K562 (cell line): Measurements from ENCODE around the gene MIER2. TPM values are rescaled to one million over a fixed set of nuclear protein-coding genes. Genes with fewer than 3 reads are reported as not detected.

Experiments
- ATAC-seq: fragments of 200-7000 bp; cut with Tn5 transposase; 3 replicates; pipeline ENCODE4 v1.9.1; 2020; ENCODE audit warnings: moderate library complexity
- BruUV-seq: library from RNA; stranded (reverse); fragments of 400-500 nt; replicated peaks from 2 replicates; lab custom pipeline; 2021; lab: Mats Ljungman, UMichigan
- CTCF ChIA-PET: fragments of 300-600 bp; formaldehyde crosslinking; extraction: SDS; loops from one replicate; lab custom pipeline; 2021; ENCODE audit warnings: low intra/inter-chr PET ratio; lab: Yijun Ruan, JAX
- POLR2A ChIA-PET: fragments of 300-600, 350-650 bp; sonication (Branson Sonifier 250); formaldehyde crosslinking; extraction: SDS; loops from one replicate; lab custom pipeline; 2021; ENCODE audit warnings: antibody characterized with exemption, inconsistent platforms; lab: Yijun Ruan, JAX
- DNase-seq, 4 experiments: peaks; one replicate each; pipeline versions ENCODE4 v3.0.0 to v3.0.0-alpha.2; 2011 to 2018; ENCODE audit warnings: low spot score in 3 of 4, mixed read lengths in 3 of 4; ENCODE audit errors: extremely low read depth in 1 of 4
- FAIRE-seq: peaks from 2 replicates; lab custom pipeline; 2011; peaks lifted over from hg19 to GRCh38; lab: Jason Lieb, UNC
- H2AFZ ChIP-seq: 2 replicates; pipeline ENCODE4 v1.6.0; 2011; ENCODE audit warnings: low read depth, low read length, control low read depth, inconsistent platforms
- H3K27ac ChIP-seq: fragments of 200-600 bp; 3 replicates; pipeline ENCODE4 v1.8.0; 2011; ENCODE audit warnings: low read depth, mild to moderate bottlenecking, control low read depth, inconsistent platforms, low read length, moderate library complexity, mixed read lengths; ENCODE audit errors: extremely low read depth
- H3K27me3 ChIP-seq, 2 experiments: fragments of 300-600 bp in 1 of 2; 2 replicates in 1 of 2; 3 replicates in 1 of 2; pipeline versions ENCODE4 v1.6.0 to v1.8.0; 2011; ENCODE audit warnings: inconsistent platforms in 2 of 2, low read length in 2 of 2, mild to moderate bottlenecking in 1 of 2, mixed read lengths in 1 of 2, moderate library complexity in 1 of 2; ENCODE audit not compliant: control insufficient read depth in 2 of 2, insufficient read depth in 2 of 2
- H3K36me3 ChIP-seq: fragments of 300-600 bp; 3 replicates; pipeline ENCODE4 v1.8.0; 2011; ENCODE audit warnings: mild to moderate bottlenecking, low read length, inconsistent platforms; ENCODE audit not compliant: control insufficient read depth, insufficient read depth
- H3K4me1 ChIP-seq, 2 experiments: fragments of 200-600 bp in 1 of 2; replicated peaks in 1 of 2; 2 replicates in 1 of 2; 3 replicates in 1 of 2; pipeline versions ENCODE4 v1.5.1 to v1.8.0; 2011; ENCODE audit warnings: inconsistent platforms in 2 of 2, low read length in 2 of 2, mild to moderate bottlenecking in 1 of 2, mixed read lengths in 1 of 2, moderate library complexity in 1 of 2; ENCODE audit not compliant: control insufficient read depth in 2 of 2, insufficient read depth in 2 of 2
- H3K4me2 ChIP-seq: 2 replicates; pipeline ENCODE4 v1.6.1; 2011; ENCODE audit warnings: low read length, control low read depth, inconsistent platforms, mixed read lengths; ENCODE audit not compliant: insufficient read depth
- H3K4me3 ChIP-seq: fragments of 200-600 bp; sonication (generic), shearing (Covaris generic); 2 replicates; pipeline ENCODE4 v1.5.1; 2016; ENCODE audit warnings: control low read depth, inconsistent platforms
- H3K79me2 ChIP-seq: fragments of 200-600 bp; 3 replicates; pipeline ENCODE4 v1.8.0; 2011; ENCODE audit warnings: low read length, inconsistent platforms; ENCODE audit not compliant: control insufficient read depth, insufficient read depth
- H3K9ac ChIP-seq, 2 experiments: 2 replicates each; pipeline versions ENCODE4 v1.6.0 to v1.6.1; 2011; ENCODE audit warnings: low read depth in 2 of 2, low read length in 2 of 2, control low read depth in 1 of 2, inconsistent platforms in 1 of 2, mild to moderate bottlenecking in 1 of 2, mixed read lengths in 1 of 2; ENCODE audit not compliant: insufficient read depth in 1 of 2
- H3K9me1 ChIP-seq: one replicate; pipeline ENCODE4 v1.6.0; 2011; ENCODE audit warnings: inconsistent platforms, mild to moderate bottlenecking, low read length, moderate library complexity; ENCODE audit not compliant: control insufficient read depth, insufficient read depth
- H3K9me3 ChIP-seq: replicated peaks from 2 replicates; pipeline ENCODE4 v1.5.1; 2011; ENCODE audit warnings: low read depth, low read length, inconsistent platforms; ENCODE audit not compliant: control insufficient read depth, insufficient read depth
- H4K20me1 ChIP-seq: replicated peaks from 2 replicates; pipeline ENCODE4 v1.6.1; 2011; ENCODE audit warnings: low read length, inconsistent platforms, mixed read lengths; ENCODE audit not compliant: control insufficient read depth, insufficient read depth
- E2F4 ChIP-seq: sonication (generic); formaldehyde crosslinking; IDR thresholded peaks from 2 replicates; pipeline ENCODE4 v1.8.0; 2022; ENCODE audit warnings: mild to moderate bottlenecking, low read depth, missing genetic modification reagents
- FOXP4 ChIP-seq: sonication (generic); formaldehyde crosslinking; IDR thresholded peaks from 2 replicates; pipeline ENCODE4 v1.8.0; 2022; ENCODE audit warnings: mild to moderate bottlenecking, missing genetic modification reagents, borderline replicate concordance
- ZNF165 ChIP-seq: fragments of 250-450 bp; sonication (Bioruptor Pico); IDR thresholded peaks from 2 replicates; pipeline ENCODE4 v1.4.0; 2020; ENCODE audit warnings: borderline replicate concordance
- ZNF785 ChIP-seq: fragments of 250-450 bp; sonication (Bioruptor Pico); IDR thresholded peaks from 2 replicates; pipeline ENCODE4 v1.4.0; 2020; ENCODE audit warnings: mild to moderate bottlenecking
- WGBS: fragments of 100-300 bp; shearing (Covaris generic); methylation state at CpG from one replicate; pipeline ENCODE4 v1.1.6; 2016; ENCODE audit warnings: low coverage, mixed read lengths; ENCODE audit not compliant: insufficient coverage; ENCODE audit errors: missing lambda C conversion rate; 5-methylcytosine and 5-hydroxymethylcytosine counted together
- in situ Hi-C: fragments of 300-500 bp; cut with MboI; formaldehyde crosslinking; loops from 4 replicates; pipeline ENCODE4 v1.15.0; 2018; ENCODE audit warnings: inconsistent platforms, mixed read lengths
- intact Hi-C: fragments of 100-400 bp; cut with micrococcal nuclease; formaldehyde crosslinking; loops from 2 replicates; pipeline ENCODE4 v1.14.2; 2022
- polyA plus RNA-seq, 8 experiments: library from polyadenylated mRNA; depleted of rRNA in 4 of 8; stranded (reverse) in 5 of 8; unstranded in 3 of 8; fragments of >200 nt; fragmentation: Nextera tagmentation in 2 of 8; fragmentation: Illumina TruSeq in 1 of 8; extraction: Ambion mirVana in 2 of 8; extraction: Trizol in 1 of 8; gene quantifications; 2 replicates each; pipeline versions ENCODE4 v1.2.1 to v1.2.3, GENCODE V29; 2011 to 2014; ENCODE audit warnings: inconsistent platforms in 1 of 8, missing spikeins in 1 of 8
- total RNA-seq, 7 experiments: library from RNA; depleted of rRNA in 6 of 7; stranded (reverse); fragments of >200 nt in 6 of 7; fragmentation: Illumina TruSeq in 2 of 7; extraction: Trizol in 2 of 7; gene quantifications; 2 replicates each; pipeline versions ENCODE4 v1.2.1 to v1.2.3, GENCODE V29; 2011 to 2021; ENCODE audit warnings: low replicate concordance in 1 of 7

The MIER2 gene
- total and polyA plus RNA-seq, 9 of the 15 experiments (the other 6 are each of a cell fraction or from before 2014, with no cell fraction given), result 0.46 to 34.7 (median 15.6) TPM

GRCh38 chr19:288911-289310 lies 55.7 kb downstream of the MIER2 start:
- TF ChIP-seq ZNF785 (CRISPR knock-in tag) (no peak), ZNF165 (CRISPR knock-in tag) (no peak), FOXP4 (CRISPR knock-in tag) (no peak), E2F4 (CRISPR knock-in tag) (no peak)
- Histone ChIP-seq H3K36me3 (no peaks in the 10 kb centered on the region), H3K4me1 (peaks cover 6 to 41% of the 10 kb centered on the region in 2 experiments; a peak in 4 of 5 replicates), H3K79me2 (no peaks in the 10 kb centered on the region), H2AFZ (no peak overlapping the region), H3K4me2 (no peak overlapping the region), H4K20me1 (peaks cover 4% of the 10 kb centered on the region; the same call in 1 of the 2 replicates), H3K4me3 (no peak overlapping the region), H3K9me1 (no peaks in the 10 kb centered on the region), H3K9ac (peak overlapping the region in 1 of 2 experiments; percentile 32; a peak in 1 of 4 replicates), H3K27me3 (peaks cover 2 to 17% of the 10 kb centered on the region in 2 experiments; a peak in 3 of 5 replicates), H3K9me3 (no peaks in the 10 kb centered on the region), H3K27ac (no peak overlapping the region)
- ChIA-PET POLR2A (interaction anchor here (0.7 kb wide), 1 partner anchor 15 kb away, joined by 3 read pairs; no protein-coding TSS in a partner anchor), CTCF (no interaction called here)
- in situ Hi-C loops (no loop called here), intact Hi-C loops (no loop called here)
- FAIRE-seq (no peak), ATAC-seq (no peak), DNase-seq (no peak)
- no TSS peak for BruUV-seq
- WGBS, result 69% methylated on average over 9 of the region's 10 CpGs
